Stimulated activated CD8-positive, alpha-beta memory T cell treated with anti-CD3 and anti-CD28 coated beads, Interleukin-2, amount 100 ng/mL, for 48 hours (primary cell): Measurements from ENCODE around the gene STAB1.

Experiments
- DNase-seq, 2 donors: peaks; one replicate each; pipeline ENCODE4 v3.0.0-alpha.2; 2020; ENCODE audit warnings: low read depth in 2 of 2

STAB1 gene

GRCh38 chr3:52483577-52484381 lies 11.4 kb upstream of the STAB1 start:
- no peak for DNase-seq

DNA sequence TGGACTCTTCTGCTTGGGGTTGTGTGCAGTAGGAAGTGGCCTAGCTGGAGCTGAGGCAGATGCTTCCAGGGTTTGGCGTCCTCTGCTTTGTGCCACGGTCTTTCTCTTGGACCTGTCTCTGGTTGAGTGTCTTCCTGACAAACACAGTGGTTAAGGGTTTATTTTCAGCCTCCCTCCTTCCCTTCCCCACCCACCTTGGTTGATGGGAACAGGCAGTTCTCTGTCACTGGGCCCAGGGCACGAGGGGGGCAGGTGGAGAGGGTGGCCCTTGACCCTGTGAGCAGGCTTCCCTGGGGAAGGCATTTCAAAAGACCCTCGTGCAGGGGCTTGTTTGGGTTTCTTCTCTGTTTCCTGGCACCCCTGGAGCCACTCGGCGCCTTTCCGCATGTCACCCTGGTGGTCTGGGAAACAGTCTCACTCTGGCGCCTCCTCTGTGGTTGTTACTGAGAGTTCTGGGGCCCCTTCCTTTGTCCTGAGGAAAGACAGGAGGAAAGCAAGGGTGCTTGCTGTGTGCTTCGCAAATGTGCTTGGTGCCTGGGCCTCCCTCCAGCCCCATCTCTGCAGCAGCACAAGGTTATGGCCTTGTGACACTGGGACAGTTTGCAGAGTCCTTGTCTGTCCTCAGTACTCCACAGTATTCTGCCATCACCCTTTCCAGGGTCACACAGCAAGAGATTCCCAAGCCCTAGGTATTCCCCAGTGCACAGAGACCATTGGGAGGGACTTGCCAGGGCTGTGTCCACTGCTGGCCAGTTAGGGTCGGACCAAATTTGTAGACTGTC lies 10.3 kb upstream of the STAB1 start:
- no peak for DNase-seq

- DNase-seq = no peak
Measured at GRCh38 chr3:52487050-52487787, 7.9 kb upstream of the STAB1 start.

DNA sequence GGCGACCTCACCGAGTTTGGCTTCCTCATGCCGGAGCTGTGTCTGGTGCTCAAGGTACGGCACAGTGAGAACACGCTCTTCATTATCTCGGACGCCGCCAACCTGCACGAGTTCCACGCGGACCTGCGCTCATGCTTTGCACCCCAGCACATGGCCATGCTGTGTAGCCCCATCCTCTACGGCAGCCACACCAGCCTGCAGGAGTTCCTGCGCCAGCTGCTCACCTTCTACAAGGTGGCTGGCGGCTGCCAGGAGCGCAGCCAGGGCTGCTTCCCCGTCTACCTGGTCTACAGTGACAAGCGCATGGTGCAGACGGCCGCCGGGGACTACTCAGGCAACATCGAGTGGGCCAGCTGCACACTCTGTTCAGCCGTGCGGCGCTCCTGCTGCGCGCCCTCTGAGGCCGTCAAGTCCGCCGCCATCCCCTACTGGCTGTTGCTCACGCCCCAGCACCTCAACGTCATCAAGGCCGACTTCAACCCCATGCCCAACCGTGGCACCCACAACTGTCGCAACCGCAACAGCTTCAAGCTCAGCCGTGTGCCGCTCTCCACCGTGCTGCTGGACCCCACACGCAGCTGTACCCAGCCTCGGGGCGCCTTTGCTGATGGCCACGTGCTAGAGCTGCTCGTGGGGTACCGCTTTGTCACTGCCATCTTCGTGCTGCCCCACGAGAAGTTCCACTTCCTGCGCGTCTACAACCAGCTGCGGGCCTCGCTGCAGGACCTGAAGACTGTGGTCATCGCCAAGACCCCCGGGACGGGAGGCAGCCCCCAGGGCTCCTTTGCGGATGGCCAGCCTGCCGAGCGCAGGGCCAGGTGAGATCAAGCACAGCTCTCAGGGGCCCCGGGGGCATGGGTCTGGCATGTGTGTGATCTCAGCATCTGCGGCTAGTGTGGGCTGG lies 7.1 kb upstream of the STAB1 start:
- no peak for DNase-seq

- no peak for DNase-seq
Measured at GRCh38 chr3:52488746-52489145, 6.4 kb upstream of the STAB1 start.

DNA sequence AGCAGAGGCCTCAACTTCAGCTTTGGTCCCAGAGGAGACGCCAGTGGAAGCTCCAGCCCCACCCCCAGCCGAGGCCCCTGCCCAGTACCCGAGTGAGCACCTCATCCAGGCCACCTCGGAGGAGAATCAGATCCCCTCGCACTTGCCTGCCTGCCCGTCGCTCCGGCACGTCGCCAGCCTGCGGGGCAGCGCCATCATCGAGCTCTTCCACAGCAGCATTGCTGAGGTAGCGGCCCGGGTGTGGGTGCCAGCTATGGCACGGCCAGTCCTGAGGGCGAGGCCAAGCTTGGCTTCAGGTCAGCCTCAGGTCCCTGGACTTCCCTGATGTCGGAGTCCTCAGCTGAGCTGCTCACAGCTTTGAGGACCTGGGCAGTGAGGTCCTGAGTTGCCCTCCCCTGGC lies 5.7 kb upstream of the STAB1 start:
- no peak for DNase-seq

DNA sequence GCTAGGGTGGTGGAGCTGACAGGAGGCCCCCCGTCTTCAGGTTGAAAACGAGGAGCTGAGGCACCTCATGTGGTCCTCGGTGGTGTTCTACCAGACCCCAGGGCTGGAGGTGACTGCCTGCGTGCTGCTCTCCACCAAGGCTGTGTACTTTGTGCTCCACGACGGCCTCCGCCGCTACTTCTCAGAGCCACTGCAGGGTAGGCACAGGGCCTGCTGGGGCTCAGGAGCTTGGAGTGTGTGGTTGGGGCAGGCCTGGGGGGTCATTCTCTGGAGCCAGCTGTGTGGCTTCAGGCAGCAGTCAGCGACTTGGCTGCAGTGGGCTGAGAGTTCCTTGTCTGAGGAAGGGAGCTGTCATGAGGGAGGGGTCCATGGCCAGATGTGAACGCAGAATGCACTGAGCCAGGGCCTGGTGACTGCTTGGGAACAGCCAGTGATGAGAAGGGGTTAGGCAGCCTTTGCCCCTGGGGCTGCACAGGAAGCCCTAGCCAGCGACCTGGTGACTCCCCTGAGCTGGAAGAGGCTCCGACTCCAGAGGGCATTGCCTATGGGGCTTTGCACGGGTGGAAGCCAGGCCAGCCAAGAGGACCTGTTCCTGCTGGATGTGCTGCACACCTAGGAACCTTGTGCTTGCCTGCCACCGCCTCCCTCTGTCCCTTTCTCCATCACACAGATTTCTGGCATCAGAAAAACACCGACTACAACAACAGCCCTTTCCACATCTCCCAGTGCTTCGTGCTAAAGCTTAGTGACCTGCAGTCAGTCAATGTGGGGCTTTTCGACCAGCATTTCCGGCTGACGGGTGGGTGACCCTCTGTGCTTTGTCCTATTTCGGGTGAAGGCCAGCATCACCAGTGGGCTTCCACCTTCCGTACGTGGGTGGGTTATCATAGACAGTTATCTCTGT lies 4.9 kb upstream of the STAB1 start:
- DNase-seq = no peak

GRCh38 chr3:52490939-52491526 lies 4.1 kb upstream of the STAB1 start:
- DNase-seq = no peak

DNA sequence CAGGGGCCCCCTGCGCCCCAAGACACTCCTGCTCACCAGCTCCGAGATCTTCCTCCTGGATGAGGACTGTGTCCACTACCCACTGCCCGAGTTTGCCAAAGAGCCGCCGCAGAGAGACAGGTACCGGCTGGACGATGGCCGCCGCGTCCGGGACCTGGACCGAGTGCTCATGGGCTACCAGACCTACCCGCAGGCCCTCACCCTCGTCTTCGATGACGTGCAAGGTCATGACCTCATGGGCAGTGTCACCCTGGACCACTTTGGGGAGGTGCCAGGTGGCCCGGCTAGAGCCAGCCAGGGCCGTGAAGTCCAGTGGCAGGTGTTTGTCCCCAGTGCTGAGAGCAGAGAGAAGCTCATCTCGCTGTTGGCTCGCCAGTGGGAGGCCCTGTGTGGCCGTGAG lies 3.1 kb upstream of the STAB1 start:
- DNase-seq = no peak

DNA sequence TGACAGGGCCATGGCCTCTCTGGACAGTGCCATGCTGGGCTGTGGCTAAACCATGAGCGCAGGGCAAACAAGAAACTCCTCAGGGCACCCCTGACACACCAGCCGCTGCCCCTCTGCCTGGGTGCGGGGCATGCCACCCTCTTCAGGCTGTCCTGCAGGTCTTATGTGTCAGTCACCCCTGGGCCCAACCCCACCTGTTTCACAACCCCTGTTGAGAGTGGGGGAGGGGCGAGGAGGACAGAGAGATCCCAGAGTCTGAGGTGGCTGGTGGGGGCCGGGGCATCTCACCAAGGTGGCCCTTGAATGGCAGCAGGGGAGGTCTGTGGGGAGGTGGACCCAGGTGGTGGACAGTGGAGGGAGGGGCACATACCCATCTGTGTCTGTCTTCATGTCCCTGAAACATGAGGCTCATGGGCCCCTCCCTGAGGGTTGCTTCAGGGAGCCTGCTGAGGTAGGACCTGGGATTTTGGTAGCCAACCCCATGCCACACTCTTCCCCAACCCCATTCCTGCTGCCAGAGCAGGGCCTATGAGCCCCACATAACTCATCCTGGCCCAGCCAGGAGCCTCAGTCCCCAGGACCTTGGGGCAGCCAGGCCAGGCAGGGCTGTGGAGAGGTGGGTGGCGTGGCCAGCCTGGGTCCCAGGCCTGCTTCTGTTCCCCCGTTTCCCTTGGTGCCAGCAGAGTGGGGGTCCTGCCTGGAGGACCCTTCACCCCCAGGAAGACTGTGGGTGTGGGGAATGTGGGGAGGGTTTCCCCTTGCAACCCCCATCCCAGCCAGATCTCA lies 1.7 kb upstream of the STAB1 start:
- DNase-seq = no peak

DNA sequence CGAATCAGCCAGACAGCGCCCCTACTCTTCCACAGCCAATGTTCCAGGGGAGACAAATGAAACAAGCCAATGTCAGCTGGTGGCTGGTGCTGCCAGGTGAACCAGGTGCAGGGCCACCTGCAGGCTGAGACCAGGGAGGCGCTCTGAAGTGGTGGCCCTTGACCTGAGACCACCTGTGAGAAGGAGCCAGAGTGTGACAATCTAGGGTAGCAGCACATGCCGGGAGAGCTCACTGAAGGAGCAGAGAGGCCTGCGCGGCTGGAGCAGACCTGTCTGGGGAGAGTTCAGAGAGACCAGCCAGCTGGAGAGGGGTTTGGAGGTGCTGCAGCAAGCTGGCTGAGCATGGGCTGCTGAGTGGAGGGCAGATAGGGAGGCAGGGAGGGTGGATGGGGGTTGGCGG lies 693 bp upstream of the STAB1 start:
- no peak for DNase-seq

DNA sequence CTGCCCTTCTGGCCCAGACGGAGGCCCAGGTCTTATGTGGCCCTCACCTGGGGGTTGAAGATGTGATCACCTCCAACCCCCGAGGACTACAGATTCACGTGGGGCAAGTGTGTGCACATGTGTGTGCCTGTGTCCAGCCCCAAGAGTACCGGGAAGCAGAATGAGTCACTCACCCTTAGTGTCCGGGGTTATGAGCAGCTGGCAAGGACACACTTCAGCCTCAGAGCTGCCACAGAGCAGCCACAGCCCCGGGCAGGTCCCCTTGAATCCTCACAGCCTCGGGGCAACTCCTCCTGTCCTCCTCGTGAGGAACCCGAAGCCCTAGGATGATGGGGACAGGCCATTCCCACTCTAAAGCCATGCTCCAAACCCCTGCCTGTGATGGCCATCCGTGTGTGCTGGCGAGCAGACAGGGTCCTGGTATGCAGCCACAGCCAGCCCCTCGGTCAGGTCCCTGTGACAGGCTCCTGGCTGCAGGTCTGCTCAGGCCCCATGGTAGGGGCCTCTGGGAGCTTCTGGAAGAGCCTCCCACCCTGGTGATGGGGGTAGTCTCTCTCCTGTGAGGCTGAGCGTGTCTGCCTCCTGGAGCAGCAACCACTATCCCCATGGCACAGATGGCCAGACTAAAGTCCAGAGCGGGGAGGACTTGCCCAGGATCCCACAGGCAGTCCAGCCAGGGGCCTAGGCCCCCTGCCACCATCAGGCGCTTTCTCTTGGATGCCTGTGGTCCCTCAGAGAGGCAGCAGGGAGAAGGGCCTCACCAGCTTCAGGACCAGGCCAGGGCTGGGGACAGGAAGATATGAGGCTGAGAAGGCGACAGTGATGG lies 852 bp downstream of the STAB1 start:
- DNase-seq = no peak

DNA sequence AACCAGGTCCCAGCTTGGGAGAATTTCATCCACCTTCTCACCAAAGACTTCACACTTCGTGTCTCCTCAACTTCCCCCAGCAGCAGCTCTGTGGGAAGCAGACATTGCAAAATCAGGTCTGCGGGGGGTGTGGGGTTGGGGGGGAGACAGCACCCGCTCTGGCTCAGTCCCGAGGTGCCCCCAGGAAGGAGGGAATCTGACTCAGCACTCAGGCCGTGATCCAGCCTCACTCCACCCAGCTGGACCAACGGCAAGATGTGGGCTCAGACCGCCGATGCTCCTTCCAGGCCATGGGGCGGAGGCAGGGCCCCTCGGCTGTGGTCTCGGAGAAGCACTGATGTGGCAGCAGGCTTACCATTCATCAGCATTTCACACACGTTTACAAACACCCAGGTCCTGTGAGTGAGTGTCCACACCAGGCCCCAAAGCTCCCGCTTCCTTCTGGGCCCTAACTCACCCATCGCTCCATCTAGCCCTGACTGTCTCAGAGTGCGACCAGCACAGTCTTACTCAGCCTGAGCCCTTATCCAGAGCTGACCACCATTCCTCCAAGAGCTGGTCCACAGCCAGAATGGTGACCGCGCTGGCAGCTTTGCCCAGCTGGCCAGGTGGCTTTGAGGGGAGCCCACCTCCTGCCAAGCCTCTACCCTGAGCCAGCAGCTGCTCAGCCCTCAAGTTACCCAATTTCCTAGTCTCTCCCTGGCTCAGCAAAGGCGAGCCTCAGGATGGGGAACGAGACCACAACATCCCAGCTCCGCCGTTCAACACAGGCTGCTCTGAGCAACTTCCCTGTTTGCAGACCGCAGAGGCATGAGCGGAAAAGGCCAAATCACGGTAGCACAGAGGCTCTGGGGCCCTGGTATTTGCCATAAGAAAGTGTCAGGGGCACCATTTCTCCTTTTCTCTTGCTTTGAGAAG lies 3.3 kb downstream of the STAB1 start:
- DNase-seq = no peak

- DNase-seq = no peak
Measured at GRCh38 chr3:52501046-52501445, 5.9 kb downstream of the STAB1 start.

GRCh38 chr3:52502001-52502400 lies 6.9 kb downstream of the STAB1 start:
- no peak for DNase-seq

DNA sequence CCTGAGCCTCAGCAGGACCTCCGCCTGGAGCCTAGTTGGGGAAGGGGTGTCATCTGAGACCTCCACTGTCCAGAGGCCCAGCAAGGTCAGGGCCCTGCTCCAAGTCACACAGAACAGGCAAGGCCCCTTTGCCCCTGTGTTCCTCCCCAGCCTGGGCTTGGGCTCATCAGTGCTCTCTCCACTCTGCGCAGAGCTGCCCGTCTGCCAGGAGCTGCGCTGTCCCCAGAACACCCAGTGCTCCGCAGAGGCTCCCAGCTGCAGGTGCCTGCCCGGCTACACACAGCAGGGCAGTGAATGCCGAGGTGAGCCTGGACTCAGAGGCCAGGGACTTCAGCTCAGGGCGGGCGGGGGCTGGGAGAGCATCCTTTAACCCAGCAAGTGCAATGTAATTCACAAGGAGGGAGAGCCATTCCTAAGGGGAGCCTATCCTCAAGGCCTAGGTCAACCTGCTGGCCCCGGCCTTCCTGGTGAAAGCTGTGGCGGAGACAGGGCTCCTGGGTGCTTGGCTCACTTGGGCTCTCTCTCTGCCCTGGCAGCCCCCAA lies 7.7 kb downstream of the STAB1 start:
- no peak for DNase-seq
